ENCODE measurements around the gene AQP2.

The AQP2 gene

GRCh38 chr12:49945394-49946080, 5.0 kb upstream of the AQP2 start:
- CTCF ChIA-PET: interaction anchor here (0.6 to 6.4 kb wide), 35 partner anchors 8 to 338 kb away, joined by 3 to 44 read pairs (median 4); partner anchors contain the start of genes AQP5 and LIMA1
- Histone ChIP-seq H3K36me3 (ENCODE audit: control insufficient read depth in 4 of 4, insufficient read depth in 4 of 4, low read length in 3 of 4) (no peaks in the 10 kb centered on the region), H3K4me3 (ENCODE audit: control insufficient read depth in 1 of 7, extremely low read depth in 1 of 7, insufficient read depth in 4 of 7, low read depth in 2 of 7, low read length in 6 of 7) (peak overlapping the region in 4 of 7 experiments; percentile 21 to 64 (median 57)), H3K27ac (ENCODE audit: insufficient read depth in 1 of 2, low read depth in 1 of 2, low read length in 2 of 2, poor library complexity in 1 of 2, severe bottlenecking in 2 of 2) (no peak overlapping the region), H3K27me3 (replicated peaks in 2 of 5; ENCODE audit: control insufficient read depth in 4 of 5, insufficient read depth in 5 of 5, low read length in 4 of 5) (peaks cover 0 to 63% (median 20%) of the 10 kb centered on the region in 5 experiments), H3K9me3 (ENCODE audit: control extremely low read depth in 1 of 5, control insufficient read depth in 4 of 5, insufficient read depth in 2 of 5, low read depth in 1 of 5, low read length in 4 of 5) (no peaks in the 10 kb centered on the region), H3K4me1 (ENCODE audit: control extremely low read depth in 1 of 4, control insufficient read depth in 4 of 4, insufficient read depth in 4 of 4, low read length in 3 of 4) (peaks cover 2 to 6% (median 3%) of the 10 kb centered on the region in 4 experiments)
- WGBS (ENCODE audit: insufficient coverage): 5% methylated on average over 25 of the region's 28 CpGs
- POLR2A ChIA-PET: no interaction called here
- DNase-seq: peak; percentile 71 to 79 (median 78)

DNA sequence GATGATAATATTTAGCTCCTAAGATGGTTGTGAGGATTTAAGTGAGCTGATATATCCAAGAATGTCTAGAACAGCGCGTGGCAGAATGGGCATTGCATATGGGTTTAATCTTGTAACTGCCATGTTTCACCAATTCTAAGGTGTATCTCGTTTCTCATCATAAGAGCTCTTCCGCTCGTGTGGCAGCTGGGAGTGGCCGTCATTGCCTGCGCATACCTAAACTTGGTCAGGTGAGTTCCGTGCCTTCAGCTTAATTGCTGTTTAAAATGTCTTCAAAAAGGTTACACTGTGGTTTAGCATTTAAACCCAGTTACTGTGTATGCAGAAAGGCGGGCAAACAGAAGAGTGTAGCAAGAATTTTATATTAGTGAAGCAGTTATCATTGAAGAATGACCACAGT, 4.5 kb upstream of the AQP2 start:
- POLR2A ChIA-PET: no interaction called here
- CTCF ChIA-PET: interaction anchor here (0.7 to 6.4 kb wide), 32 partner anchors 9 to 230 kb away, joined by 3 to 44 read pairs (median 4); partner anchors contain the start of gene AQP5
- peaks cover 0 to 69% (median 22%) of the 10 kb centered on the region in 5 experiments for H3K27me3 ChIP-seq (replicated peaks in 2 of 5; ENCODE audit: control insufficient read depth in 4 of 5, insufficient read depth in 5 of 5, low read length in 4 of 5)
- H3K9me3 ChIP-seq (ENCODE audit: control extremely low read depth in 1 of 5, control insufficient read depth in 4 of 5, insufficient read depth in 2 of 5, low read depth in 1 of 5, low read length in 4 of 5): no peaks in the 10 kb centered on the region
- H3K4me3 ChIP-seq (ENCODE audit: control insufficient read depth in 1 of 7, extremely low read depth in 1 of 7, insufficient read depth in 4 of 7, low read depth in 2 of 7, low read length in 6 of 7): no peak overlapping the region
- peaks cover 2 to 6% (median 3%) of the 10 kb centered on the region in 4 experiments for H3K4me1 ChIP-seq (ENCODE audit: control extremely low read depth in 1 of 4, control insufficient read depth in 4 of 4, insufficient read depth in 4 of 4, low read length in 3 of 4)
- no peaks in the 10 kb centered on the region for H3K36me3 ChIP-seq (ENCODE audit: control insufficient read depth in 4 of 4, insufficient read depth in 4 of 4, low read length in 3 of 4)
- no peak overlapping the region for H3K27ac ChIP-seq (ENCODE audit: insufficient read depth in 1 of 2, low read depth in 1 of 2, low read length in 2 of 2, poor library complexity in 1 of 2, severe bottlenecking in 2 of 2)
- no peak for DNase-seq
- WGBS (ENCODE audit: insufficient coverage): 93% methylated on average over 9 of the region's 9 CpGs

- POLR2A ChIA-PET: no interaction called here
- CTCF ChIA-PET: interaction anchor here (1.0 to 6.4 kb wide), 19 partner anchors 9 to 229 kb away, joined by 3 to 44 read pairs (median 6); partner anchors contain the start of gene AQP5
These were observed 4.0 kb upstream of the AQP2 start for GRCh38 chr12:49946497-49946896.

GRCh38 chr12:49947593-49948226, 2.8 kb upstream of the AQP2 start:
- ChIA-PET CTCF (interaction anchor here (0.9 to 6.4 kb wide), 6 partner anchors 13 to 127 kb away, joined by 3 to 44 read pairs (median 14); partner anchors contain the start of gene AQP5), POLR2A (no interaction called here)
- no peaks in the 10 kb centered on the region for H3K9me3 ChIP-seq (ENCODE audit: control extremely low read depth in 1 of 5, control insufficient read depth in 4 of 5, insufficient read depth in 2 of 5, low read depth in 1 of 5, low read length in 4 of 5)
- no peak overlapping the region for H3K27ac ChIP-seq (ENCODE audit: insufficient read depth in 1 of 2, low read depth in 1 of 2, low read length in 2 of 2, poor library complexity in 1 of 2, severe bottlenecking in 2 of 2)
- H3K4me3 ChIP-seq (ENCODE audit: control insufficient read depth in 1 of 7, extremely low read depth in 1 of 7, insufficient read depth in 4 of 7, low read depth in 2 of 7, low read length in 6 of 7): no peak overlapping the region
- no peaks in the 10 kb centered on the region for H3K36me3 ChIP-seq (ENCODE audit: control insufficient read depth in 4 of 4, insufficient read depth in 4 of 4, low read length in 3 of 4)
- peaks cover 0 to 6% (median 3%) of the 10 kb centered on the region in 4 experiments for H3K4me1 ChIP-seq (ENCODE audit: control extremely low read depth in 1 of 4, control insufficient read depth in 4 of 4, insufficient read depth in 4 of 4, low read length in 3 of 4)
- peaks cover 0 to 85% (median 34%) of the 10 kb centered on the region in 5 experiments for H3K27me3 ChIP-seq (replicated peaks in 2 of 5; ENCODE audit: control insufficient read depth in 4 of 5, insufficient read depth in 5 of 5, low read length in 4 of 5)
- DNase-seq: no peak
- 76% methylated on average over 5 of the region's 7 CpGs for WGBS (ENCODE audit: insufficient coverage)

More at GRCh38 chr12:49946497-49946896, 4.0 kb upstream of the AQP2 start:
- Histone ChIP-seq H3K4me3 (ENCODE audit: control insufficient read depth in 1 of 7, extremely low read depth in 1 of 7, insufficient read depth in 4 of 7, low read depth in 2 of 7, low read length in 6 of 7) (no peak overlapping the region), H3K36me3 (ENCODE audit: control insufficient read depth in 4 of 4, insufficient read depth in 4 of 4, low read length in 3 of 4) (no peaks in the 10 kb centered on the region), H3K27ac (ENCODE audit: insufficient read depth in 1 of 2, low read depth in 1 of 2, low read length in 2 of 2, poor library complexity in 1 of 2, severe bottlenecking in 2 of 2) (no peak overlapping the region), H3K27me3 (replicated peaks in 2 of 5; ENCODE audit: control insufficient read depth in 4 of 5, insufficient read depth in 5 of 5, low read length in 4 of 5) (peaks cover 0 to 73% (median 26%) of the 10 kb centered on the region in 5 experiments), H3K4me1 (ENCODE audit: control extremely low read depth in 1 of 4, control insufficient read depth in 4 of 4, insufficient read depth in 4 of 4, low read length in 3 of 4) (peaks cover 2 to 6% (median 3%) of the 10 kb centered on the region in 4 experiments), H3K9me3 (ENCODE audit: control extremely low read depth in 1 of 5, control insufficient read depth in 4 of 5, insufficient read depth in 2 of 5, low read depth in 1 of 5, low read length in 4 of 5) (no peaks in the 10 kb centered on the region)
- 73% methylated on average over 3 of the region's 3 CpGs for WGBS (ENCODE audit: insufficient coverage)
- no peak for DNase-seq

DNA sequence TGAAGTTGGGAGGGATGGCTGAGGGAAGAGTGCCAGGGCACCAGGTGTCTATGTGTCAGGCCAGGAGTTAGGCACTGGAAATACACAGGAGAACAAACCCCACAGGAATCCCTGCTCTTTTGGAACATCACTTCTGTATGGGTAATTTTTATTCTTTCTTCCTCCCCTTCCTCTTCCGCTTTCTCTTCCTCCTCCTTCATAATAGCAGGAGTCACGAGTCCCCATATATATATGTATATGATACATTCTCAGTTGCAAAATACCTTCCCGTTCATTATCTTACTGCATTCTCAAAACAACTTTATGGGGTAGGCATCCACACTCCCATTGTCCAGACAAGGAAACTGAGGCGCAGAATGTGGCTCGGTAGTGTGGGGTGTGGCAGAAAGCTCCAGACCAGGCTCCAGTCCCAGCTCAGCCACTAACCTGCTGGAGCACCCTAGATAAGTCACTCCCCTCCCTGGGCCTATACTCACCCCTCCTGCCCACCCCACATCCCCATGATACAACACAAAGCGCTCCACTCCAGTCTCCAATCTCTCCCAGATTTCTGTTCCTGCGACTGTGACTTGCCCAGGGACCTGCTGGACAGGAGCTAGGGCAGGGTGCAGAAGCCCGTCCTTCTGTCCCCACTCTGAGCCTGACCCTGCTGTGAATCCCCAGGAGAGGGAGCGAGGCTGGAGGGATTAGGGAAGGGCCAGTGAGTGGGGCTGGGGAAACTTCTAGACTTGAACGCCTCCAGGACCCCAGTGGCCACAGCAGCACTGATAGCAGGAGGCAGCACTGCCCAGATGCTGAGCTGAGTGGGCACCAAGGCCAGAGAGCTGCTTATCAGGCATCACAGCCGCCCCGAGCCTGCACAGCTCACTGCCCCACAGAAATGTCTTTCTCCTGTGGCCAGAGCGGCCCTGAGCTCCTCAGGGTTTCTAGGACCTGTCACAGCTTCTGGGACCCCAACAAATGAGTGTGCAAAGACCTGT, 1.4 kb upstream of the AQP2 start:
- no peaks in the 10 kb centered on the region for H3K9me3 ChIP-seq (ENCODE audit: control extremely low read depth in 1 of 5, control insufficient read depth in 4 of 5, insufficient read depth in 2 of 5, low read depth in 1 of 5, low read length in 4 of 5)
- H3K4me3 ChIP-seq (ENCODE audit: control insufficient read depth in 1 of 7, extremely low read depth in 1 of 7, insufficient read depth in 4 of 7, low read depth in 2 of 7, low read length in 6 of 7): no peak overlapping the region
- DNase-seq: no peak
- CTCF ChIA-PET: interaction anchor here (0.8 to 6.4 kb wide), 6 partner anchors 11 to 107 kb away, joined by 3 to 44 read pairs (median 8); partner anchors contain the start of gene AQP5
- H3K27me3 ChIP-seq (replicated peaks in 2 of 5; ENCODE audit: control insufficient read depth in 4 of 5, insufficient read depth in 5 of 5, low read length in 4 of 5): peaks cover 0 to 89% (median 43%) of the 10 kb centered on the region in 5 experiments
- H3K4me1 ChIP-seq (ENCODE audit: control extremely low read depth in 1 of 4, control insufficient read depth in 4 of 4, insufficient read depth in 4 of 4, low read length in 3 of 4): peaks cover 0 to 6% (median 3%) of the 10 kb centered on the region in 4 experiments
- POLR2A ChIA-PET: no interaction called here
- WGBS (ENCODE audit: insufficient coverage): 95% methylated on average over 7 of the region's 13 CpGs
- H3K27ac ChIP-seq (ENCODE audit: insufficient read depth in 1 of 2, low read depth in 1 of 2, low read length in 2 of 2, poor library complexity in 1 of 2, severe bottlenecking in 2 of 2): no peak overlapping the region
- H3K36me3 ChIP-seq (ENCODE audit: control insufficient read depth in 4 of 4, insufficient read depth in 4 of 4, low read length in 3 of 4): no peaks in the 10 kb centered on the region

DNA sequence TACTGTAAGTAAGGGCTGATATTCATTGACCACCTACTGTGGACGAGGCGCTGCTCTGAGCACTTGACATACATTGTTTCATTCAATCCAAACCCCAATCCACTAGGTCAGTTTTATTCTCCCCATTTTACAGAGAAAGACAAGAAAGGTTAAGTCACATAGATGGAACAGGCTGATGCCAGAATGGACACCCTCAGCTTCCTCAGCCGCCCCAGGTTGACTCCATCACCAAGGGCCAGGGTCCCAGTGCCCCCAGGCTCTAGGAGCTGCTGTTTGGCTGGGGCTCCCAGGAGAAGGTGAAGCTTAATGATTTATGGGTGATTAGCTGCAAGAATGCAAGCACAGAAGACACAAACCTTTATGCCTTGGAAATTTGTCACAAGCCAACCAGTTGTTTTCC, 671 bp upstream of the AQP2 start:
- Histone ChIP-seq H3K4me3 (ENCODE audit: control insufficient read depth in 1 of 7, extremely low read depth in 1 of 7, insufficient read depth in 4 of 7, low read depth in 2 of 7, low read length in 6 of 7) (no peak overlapping the region), H3K27ac (ENCODE audit: insufficient read depth in 1 of 2, low read depth in 1 of 2, low read length in 2 of 2, poor library complexity in 1 of 2, severe bottlenecking in 2 of 2) (no peak overlapping the region), H3K9me3 (ENCODE audit: control extremely low read depth in 1 of 5, control insufficient read depth in 4 of 5, insufficient read depth in 2 of 5, low read depth in 1 of 5, low read length in 4 of 5) (no peaks in the 10 kb centered on the region), H3K4me1 (ENCODE audit: control extremely low read depth in 1 of 4, control insufficient read depth in 4 of 4, insufficient read depth in 4 of 4, low read length in 3 of 4) (peaks cover 0 to 8% (median 3%) of the 10 kb centered on the region in 4 experiments), H3K36me3 (ENCODE audit: control insufficient read depth in 4 of 4, insufficient read depth in 4 of 4, low read length in 3 of 4) (no peaks in the 10 kb centered on the region), H3K27me3 (replicated peaks in 2 of 5; ENCODE audit: control insufficient read depth in 4 of 5, insufficient read depth in 5 of 5, low read length in 4 of 5) (peaks cover 0 to 91% (median 50%) of the 10 kb centered on the region in 5 experiments)
- no peak for DNase-seq
- WGBS (ENCODE audit: insufficient coverage): 100% methylated on average over 3 of the region's 3 CpGs
- ChIA-PET POLR2A (no interaction called here), CTCF (interaction anchor here (0.8 to 6.4 kb wide), 4 partner anchors 11 to 106 kb away, joined by 3 to 44 read pairs (median 8); partner anchors contain the start of gene AQP5)
